Kidney tubule cell (primary cell): ENCODE measurements around the gene IFT122.

Experiments used
- DNase-seq: peaks from one replicate; pipeline ENCODE4 v3.0.0-alpha.2; 2018; ENCODE audit warnings: low spot score

The IFT122 gene

DNA sequence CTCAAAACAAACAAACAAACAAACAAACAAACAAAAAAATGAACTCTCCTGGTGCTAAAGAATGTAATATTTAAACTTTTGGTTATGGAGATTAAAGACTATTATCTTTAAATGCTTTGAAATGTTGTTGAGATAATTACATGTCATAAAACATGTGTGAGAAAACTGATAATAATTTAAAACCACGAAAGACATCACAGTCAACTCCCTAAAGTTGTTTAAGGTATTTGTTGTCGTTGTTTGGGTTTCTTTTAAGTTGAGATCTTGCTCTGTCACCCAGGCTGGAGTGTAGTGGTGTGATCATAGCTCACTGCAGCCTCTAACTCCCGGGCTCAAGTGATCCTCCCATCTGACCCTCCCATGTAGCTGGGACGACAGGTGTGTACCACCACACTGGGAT is 23.6 kb upstream of the IFT122 start:
- DNase-seq = no peak

DNA sequence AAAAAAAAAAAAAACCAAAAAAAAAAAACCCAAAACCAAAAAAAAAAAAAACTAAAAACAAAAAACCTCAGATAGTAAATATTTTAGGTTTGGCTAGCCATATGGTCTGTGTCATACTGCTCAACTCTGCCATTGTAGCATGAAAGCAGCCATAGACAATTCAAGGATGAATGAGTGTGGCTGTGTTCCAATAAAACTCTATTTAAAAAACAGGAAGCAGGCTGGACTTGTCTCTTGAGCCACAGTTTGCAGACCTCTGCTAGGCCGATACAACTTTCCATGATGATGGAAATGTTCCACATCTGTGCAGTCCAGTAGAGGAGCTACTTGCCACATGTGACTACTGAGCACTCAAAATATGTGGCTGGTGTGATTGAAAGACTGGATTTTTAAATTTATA is 22.7 kb upstream of the IFT122 start:
- DNase-seq = peak; percentile 36

DNA sequence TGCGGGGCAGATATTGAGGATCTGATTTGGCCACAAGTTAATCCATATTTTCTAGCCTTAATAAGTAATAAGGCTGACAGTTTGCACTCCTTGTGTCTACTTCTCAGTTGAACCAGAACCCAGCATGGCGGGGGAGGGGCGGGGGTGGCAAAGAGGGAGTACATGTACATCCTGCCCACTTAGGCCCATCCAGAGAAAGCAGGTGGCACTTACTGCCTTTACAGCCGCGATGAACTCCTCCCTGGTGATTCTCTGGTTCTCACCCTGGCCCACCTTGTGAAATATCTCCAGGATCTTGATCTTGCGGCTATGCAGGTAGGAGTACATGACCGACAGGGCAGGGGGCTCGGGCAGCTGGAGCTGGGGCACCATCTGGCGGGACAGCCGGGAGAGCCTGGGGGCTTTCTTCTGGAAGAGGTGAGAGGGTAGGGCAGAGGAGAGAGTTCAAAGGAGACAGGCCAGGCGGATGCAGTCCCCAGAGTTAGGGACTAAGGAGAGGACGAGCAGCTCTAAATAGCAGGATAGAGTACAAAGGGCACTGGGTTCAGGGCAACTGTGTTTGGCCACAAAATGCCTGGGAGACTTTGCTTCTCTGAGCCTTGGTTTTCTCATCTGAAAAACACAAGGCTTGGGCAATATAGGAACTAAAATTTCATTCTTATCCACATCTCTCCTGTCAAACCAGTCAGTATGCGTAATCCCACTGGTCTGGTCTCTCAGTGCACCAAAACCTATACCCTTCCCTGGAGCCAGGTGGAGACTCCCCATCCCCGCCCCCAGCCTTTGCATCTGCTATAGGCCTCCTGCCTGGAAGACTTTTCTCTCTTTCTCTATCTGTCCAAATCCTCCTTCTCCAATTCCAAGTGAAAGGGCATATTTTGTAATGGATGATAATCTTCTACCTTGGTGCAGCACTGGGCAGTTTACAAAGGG is 21.7 kb upstream of the IFT122 start:
- DNase-seq = no peak

DNA sequence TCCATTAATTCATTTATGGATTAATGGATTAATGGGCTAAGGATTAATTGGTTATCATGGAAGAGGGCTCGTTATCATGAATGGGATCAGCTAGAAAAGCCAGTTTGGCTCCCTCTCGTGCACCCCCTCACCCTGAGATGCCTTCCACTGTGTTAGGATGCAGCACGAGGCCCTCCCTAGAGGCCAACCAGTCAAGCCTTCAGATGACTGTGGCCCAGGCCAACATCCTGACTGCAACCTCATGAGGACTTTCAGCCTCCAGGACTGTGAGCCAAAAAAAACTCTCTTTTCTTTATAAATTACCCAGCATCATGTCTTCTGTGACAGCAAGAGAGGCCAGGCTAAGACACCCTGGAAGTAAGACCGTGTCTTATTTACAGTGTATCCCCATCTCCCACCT is 20.5 kb upstream of the IFT122 start:
- no peak for DNase-seq

DNA sequence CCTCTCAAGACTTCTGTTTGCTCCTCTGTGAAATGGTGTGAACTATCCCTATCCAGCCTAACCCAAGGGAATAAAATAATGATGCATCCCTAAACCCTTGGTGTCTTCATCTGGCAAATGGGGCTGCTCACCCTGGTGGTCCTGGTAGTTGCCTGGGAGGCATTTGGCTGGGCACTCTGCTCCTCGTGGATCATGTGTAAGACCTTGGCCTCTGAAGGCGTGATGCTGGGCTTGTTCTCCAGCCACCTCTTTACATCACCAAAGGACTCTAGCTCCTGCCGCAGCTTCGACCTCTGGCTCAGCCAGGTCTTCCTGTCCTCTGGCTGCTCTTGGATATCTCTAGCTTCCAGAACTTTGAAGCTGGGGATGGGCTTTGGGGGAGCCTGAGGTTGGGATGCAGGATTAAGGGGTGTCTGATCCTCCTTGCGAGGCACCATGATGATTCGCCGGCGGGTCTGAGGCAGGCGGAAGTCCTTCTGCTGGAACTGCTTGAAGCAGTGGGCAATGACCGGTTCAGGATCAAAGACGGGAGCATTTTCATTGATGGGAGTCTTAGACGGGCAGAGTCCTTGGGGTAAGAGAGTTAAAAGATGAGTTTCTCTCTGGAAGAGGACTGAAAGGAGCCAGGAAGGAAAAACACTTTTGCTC is 18.7 kb upstream of the IFT122 start:
- no peak for DNase-seq

DNA sequence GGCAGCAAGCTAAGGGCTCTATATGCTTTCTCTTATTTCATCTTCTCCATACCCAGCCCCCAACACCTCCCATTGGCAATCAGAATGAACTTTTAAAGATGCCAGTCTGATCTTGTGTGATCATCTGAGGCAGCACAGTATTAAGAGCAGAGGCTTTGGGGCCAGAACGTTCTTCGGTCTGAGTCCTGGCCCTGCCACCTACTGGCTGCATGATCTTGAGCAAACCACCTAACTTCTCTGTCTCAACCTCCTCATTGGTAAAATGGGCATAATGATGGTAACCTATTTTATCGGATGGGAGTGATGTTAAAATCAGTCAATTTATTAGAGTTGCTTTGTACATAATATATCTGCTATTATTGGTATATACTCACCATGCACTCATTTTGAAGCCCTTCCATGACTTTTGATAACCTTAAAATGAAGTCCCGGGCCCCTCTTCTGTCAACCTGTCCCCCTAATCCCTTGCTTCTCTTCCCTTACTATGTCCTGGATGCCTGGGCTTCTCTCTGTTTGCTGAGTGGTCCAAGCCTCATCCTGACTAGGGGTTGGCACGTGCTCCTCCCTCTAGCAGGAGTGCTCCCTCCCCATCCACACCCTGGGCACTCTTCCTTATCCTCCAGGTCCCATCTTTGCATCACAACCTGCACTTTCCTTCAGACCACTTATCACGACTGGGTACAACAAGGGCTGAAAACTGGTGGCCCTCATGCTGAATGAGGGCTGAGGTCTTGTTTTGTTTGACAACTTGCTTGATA is 17.9 kb upstream of the IFT122 start:
- DNase-seq = no peak

DNA sequence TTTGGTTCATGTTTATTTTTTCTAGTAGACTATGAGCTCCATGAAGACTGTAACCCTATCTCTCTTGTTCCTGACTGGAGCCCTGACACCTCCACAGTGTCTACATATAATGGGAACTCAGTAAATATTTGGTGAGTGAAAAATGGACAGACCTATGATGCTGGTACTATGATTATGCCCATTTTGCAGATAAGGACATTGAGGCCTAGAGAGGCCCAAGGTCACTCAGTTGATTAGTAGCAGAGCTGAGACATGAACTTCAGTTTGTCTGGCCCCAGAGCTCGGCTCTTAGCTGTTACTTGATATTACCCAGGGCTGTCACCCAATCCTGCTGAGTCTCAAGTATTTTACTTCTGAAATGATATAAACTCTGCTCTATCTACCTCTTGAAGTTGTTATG is 17.1 kb upstream of the IFT122 start:
- DNase-seq = no peak

DNA sequence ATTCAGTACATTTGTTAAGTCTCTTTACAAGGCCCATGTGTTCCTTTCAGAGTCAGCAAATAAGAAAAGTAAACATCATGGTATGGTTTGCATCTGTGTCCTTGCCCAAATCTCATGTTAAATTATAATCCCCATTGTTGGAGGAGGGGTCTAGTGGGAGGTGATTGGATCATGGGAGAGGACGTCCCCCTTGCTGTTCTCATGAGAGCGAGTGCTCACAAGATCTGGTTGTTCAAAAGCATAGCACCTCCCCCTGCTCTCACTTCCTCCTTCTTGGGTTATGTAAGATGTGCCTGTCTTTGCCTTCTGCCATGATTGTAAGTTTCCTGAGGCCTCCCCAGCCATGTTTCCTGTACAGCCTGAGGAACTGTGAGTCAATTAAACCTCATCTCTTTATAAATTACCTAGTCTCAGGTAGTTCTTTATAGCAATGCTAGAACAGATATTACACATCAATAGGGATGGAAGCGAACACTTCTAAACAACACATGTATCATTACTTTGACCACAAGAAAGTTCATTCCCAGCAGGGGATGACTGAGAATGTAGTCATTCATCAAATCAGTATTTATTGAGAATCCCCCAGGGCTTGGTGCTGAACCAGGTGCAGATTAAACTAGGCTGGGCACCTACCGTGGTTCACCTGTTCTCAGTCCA is 15.7 kb upstream of the IFT122 start:
- DNase-seq = peak; percentile 61

DNA sequence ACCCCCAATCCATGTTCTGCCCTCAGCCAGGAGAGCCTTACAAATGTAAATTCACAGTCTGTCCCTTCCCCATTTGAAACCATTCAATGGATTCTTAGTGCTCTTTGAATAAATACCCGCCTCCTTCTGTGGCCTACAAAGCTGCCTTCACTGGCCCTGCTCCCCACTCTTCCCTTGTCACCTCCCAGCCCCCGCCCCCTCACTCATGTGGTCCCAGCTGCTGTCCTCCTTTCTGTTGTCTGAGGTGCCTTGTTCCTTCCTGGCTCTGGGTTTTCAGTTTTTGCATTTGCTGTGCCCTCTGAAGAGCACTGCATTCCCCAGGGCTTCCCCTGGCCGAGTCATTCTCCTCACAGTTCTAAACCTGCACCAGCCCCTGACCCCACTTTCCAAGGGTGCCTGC is 14.8 kb upstream of the IFT122 start:
- DNase-seq = no peak

DNA sequence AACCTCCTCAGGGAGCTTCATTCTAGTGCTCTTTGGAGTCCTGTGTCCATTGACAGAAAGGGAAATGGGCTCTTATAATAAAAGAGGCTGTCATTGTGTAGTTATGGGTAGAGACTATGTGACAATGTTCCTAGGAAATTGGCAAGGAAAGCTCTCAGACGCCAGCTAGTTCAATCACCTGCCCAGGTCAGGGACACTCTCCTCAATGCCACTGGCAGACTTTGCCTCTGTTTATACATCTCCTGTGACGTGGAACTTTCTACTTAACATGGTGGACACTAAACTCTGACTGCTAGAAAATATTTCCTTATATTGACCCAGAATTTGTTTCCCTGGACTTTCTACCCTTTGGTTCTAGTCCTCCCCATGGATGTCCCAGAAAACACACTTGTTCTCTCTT is 14.4 kb upstream of the IFT122 start:
- no peak for DNase-seq

DNA sequence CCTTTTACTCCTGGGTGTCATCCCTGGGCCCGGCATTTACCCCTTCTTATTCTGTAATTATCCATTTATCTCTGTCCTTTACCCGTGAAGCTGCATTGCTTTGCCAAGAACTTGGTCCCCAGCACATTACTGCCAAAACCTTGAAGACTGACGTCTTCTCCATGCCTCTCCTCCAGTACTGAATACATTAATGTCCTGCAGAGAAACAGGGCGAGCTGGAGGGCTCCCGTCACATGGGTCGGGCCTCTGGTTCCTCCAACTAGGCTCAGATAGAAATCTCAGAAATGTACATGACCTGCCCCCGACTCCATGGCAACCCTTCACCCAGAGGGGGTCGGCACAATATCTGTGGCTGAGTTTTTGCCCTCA is 12.0 kb upstream of the IFT122 start:
- no peak for DNase-seq

DNA sequence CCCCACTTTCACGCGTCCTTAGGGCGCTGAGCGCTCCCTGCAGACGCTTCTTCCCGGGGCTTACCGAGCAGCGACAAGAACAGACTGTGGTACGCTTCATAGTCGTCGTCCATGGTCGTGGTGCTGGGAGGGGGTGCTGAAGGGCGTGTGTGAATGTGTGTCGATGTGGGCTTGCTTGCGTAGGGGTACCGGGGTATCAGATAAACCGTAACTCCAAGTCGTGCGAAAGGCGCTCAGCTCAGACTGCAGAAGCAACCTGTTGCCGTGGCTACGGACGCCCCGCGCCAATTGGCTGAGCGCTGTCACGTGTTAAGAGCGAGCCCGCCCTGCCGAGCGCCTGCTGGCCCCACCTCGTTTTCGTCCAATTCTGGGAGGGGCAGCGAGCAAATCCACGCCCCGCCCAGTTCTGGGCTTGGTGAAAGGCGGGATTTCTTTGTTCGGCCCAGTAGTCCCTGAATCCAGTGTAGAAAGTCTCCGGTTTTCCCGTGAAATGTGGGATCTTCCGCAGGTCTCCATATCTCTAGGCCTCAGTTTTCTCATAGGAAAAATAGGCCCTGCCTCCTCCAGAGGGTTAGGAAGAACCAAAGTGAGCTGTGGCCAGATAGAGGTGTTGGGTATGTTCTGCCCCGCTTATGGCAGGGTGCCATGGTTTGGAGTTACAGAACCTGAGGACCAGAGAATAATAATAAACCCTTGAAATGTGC is 11.5 kb upstream of the IFT122 start, which contains the start of gene EFCAB12:
Gene EFCAB12 (minus strand): TSS at position 261 of the 704 bp plus-strand sequence. CDS start 148 bp downstream, at position 113.
- peak; percentile 89 for DNase-seq

DNA sequence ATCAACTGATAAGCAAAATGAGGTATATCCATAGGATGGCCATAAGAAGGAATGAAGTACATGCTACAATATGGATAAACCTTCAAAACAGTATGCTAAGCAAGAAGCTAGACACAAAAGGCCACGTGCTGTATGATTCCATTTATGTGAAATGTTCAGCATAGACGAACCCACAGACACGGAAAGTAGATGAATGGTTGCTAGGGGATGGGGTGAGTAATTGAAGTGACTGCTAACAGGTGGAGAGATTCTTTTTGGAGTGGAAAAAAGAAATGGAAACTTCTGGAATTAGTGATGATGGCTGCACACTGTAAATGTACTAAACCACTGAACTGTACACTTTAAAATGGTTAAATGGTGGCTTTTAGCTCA is 11.0 kb upstream of the IFT122 start:
- no peak for DNase-seq

DNA sequence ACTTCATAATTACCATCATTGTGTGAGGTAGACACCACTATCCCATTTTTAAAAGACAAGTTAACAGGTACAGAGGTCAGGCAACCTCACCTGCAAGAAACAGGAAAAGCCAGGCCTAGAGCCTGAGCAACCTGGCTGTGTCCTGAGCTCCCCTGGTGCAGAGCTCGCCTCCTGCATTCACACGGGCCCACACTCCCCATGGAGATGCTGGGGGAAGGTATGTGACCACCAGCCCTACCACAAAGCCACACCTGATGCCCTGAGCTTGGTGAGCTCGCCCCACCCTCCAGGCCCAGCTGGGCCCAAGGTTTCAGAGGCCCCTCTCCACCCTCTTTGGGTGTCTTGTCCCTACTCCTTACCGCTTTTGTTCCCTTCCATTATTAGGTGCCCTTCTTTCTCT is 10.4 kb upstream of the IFT122 start:
- DNase-seq = no peak

DNA sequence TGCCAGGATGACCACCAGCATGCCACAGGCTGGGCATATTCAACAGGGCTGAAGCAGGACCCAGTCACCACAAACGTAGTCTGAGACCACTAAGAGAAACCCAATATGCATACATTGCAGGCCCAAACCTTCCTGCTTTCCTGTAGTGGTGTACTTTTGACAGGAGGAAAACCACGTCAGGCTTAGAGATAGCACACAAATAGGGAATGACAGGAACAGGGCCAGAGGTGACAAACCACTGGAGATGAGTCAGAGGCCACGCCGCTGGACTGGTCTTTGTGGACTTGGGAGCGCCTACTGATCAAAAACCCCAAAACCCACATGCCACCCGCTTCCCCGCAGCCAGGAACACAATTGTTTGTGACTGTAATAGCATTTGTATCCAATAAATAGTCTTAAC is 8.0 kb upstream of the IFT122 start:
- DNase-seq = no peak

DNA sequence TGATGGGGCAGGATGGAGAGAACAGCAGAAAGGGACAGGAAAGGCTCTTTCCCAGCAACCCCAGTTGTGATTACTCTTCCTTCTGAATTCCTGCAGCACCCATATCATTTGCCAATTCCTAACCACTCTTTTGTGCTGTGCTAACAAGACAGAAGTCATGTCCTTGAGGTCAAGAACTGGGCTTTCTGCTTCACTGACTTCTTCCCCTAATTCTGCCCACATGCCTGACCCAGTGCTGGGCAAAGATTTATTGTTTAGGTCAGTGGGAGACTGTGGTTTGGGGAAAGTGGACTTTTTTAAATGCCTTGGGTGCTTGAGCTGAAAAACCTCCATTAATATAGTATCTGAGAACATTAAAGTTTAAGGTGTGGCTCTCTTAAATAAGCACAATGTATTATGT is 7.4 kb upstream of the IFT122 start:
- peak; percentile 50 for DNase-seq

DNA sequence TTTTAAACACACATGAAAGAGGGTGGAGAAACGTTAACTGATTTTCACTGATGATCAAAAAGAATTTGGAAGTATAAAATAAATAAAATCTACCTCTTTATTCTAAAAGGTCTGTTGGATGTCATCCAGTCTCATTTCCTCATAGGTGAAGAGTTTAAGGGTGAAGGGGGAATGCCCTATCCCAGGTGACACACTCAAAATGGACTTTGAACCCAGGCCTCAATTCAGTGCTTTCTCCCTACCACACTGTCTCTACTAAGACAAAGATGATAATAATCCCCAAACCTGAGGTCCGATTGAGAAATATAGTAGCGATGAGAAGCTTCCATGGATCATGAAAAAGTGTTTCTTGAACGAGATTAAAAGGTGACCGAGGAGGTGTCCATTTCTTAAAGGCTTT is 6.5 kb upstream of the IFT122 start:
- no peak for DNase-seq

DNA sequence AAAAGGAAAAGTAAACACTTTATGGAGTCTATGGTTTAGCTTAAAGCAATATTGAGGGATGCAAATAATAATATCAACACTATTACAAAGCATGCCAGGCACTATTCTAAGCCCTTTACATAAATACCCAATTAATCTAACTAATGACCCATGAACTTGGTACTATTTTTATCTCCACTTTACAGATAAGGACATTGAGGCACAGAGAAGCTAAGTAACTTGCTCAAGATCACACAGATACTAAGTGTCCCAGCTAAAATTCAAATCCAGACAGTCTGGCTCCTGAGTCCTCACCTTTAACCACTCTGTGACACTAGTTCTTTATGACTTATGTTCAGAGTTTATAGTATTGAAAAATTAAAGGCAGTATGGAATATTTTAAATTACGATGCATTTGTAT is 5.9 kb upstream of the IFT122 start:
- DNase-seq = no peak

DNA sequence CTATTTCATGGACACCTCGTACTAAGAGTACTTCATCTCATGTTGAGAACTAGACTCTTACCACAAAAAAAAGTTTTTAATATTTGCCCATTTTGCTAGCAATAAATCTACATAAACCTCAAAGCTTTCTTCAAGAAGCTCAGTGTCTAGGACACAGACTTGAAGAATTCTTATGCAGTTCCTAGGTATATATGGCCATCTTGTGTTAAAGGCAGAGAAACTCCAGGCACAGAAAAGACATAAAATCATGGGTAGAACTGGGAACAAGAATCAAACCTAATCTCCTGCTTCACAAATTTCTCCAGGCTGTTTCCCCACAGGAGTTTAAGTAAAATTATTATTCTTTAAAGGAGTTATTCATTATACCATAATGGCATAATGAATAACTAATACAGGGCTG is 4.7 kb upstream of the IFT122 start:
- no peak for DNase-seq

DNA sequence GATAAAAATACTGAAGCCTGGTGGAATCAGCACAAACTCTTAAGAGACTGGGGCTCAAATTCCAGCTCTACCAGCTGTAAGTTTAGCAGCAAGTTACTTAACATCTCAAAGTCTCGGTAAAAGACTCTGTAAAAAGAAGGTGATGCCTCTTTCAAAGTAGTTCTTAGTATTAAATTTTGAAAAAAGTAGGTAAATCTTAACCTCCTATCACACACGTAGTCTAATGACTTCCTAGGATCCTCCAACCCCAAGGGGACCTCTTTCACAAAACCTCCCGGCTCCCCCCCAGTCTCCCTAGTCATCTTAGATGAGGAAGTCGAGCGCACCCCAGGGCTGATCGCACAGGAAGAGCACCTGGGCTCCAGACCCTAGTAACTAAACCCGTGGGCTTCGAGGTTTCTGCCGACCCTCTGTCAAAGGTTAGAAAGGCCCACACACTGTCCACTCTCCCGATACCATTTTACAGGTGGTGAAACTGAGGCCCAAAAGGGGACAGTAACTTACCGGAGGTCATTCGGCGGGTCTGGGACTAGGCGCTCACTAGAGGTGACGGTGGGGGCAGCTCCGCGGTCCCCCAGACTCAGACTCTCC is 703 bp upstream of the IFT122 start:
- DNase-seq = peak; percentile 31

DNA sequence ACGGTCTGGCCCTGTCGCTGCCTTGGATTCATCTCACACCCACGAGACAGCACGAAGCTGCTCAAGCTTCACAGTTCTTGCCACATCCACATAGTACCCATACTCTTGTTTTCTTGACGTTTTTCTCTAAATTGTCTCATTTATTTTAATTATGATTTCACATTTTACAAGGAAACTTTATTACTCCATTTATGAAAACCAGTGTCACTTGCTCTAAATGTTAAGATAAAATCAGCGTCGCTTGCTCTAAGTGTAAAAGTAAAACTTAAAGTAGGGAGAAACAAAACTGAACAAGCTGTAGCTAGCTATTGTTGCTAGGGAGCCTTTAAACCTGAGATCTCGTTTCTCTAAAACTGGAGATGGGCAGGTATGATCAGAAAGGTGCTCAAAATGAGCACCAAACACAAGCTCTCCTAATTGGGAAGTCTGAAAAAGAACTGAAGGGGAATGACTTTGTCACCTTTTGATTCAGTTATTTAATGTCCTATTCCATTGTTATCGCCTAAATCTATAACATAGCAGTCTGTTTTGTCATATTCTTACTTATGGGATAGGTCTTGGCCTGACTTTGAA is 680 bp downstream of the IFT122 start:
- no peak for DNase-seq
